Small intestine (tissue), 7 donors: ENCODE data around the gene PSMC3IP. TPM values are rescaled to one million over a fixed set of nuclear protein-coding genes. Genes with fewer than 3 reads are reported as not detected.

Experiments
- DNase-seq, 2 donors: peaks; one replicate each; pipeline versions ENCODE4 v3.0.0 to v3.0.0-alpha.2; 2013
- FAIRE-seq: peaks from 2 replicates; lab custom pipeline; 2012; peaks lifted over from hg19 to GRCh38; lab: Jason Lieb, UNC
- H3K27ac ChIP-seq, 3 donors: one replicate each; pipeline ENCODE4 v1.5.1; 2013; ENCODE audit warnings: low read length in 2 of 3, mild to moderate bottlenecking in 2 of 3, control low read depth in 1 of 3, inconsistent platforms in 1 of 3, low read depth in 1 of 3, moderate library complexity in 1 of 3
- H3K27me3 ChIP-seq, 3 donors: one replicate each; pipeline ENCODE4 v1.6.1; 2013; ENCODE audit warnings: low read length in 3 of 3, inconsistent platforms in 1 of 3; ENCODE audit not compliant: control insufficient read depth in 3 of 3, insufficient read depth in 3 of 3
- H3K36me3 ChIP-seq, 3 donors: one replicate each; pipeline ENCODE4 v1.6.1; 2013; ENCODE audit warnings: low read length in 3 of 3, inconsistent platforms in 1 of 3, low read depth in 1 of 3, mild to moderate bottlenecking in 1 of 3, moderate library complexity in 1 of 3; ENCODE audit not compliant: control insufficient read depth in 3 of 3, insufficient read depth in 2 of 3
- H3K4me1 ChIP-seq, 3 donors: one replicate each; pipeline ENCODE4 v1.6.1; 2013; ENCODE audit warnings: low read length in 2 of 3, inconsistent platforms in 1 of 3, low read depth in 1 of 3, mild to moderate bottlenecking in 1 of 3, moderate library complexity in 1 of 3; ENCODE audit not compliant: control insufficient read depth in 3 of 3, insufficient read depth in 2 of 3
- H3K4me3 ChIP-seq, 3 donors: one replicate each; pipeline ENCODE4 v1.5.1; 2013; ENCODE audit warnings: low read length in 3 of 3, control low read depth in 1 of 3, inconsistent platforms in 1 of 3, low read depth in 1 of 3, mild to moderate bottlenecking in 1 of 3, moderate library complexity in 1 of 3
- H3K9me3 ChIP-seq, 2 donors: one replicate each; pipeline ENCODE4 v1.6.1; 2013; ENCODE audit warnings: low read depth in 1 of 2, low read length in 1 of 2; ENCODE audit not compliant: control insufficient read depth in 2 of 2, insufficient read depth in 1 of 2
- WGBS, 3 donors: extraction: QIAGEN DNeasy Blood & Tissue Kit; methylation state at CpG; one replicate each; pipeline ENCODE4 v1.1.7; 2013; 5-methylcytosine and 5-hydroxymethylcytosine counted together
- polyA plus RNA-seq, 4 donors: library from polyadenylated mRNA; stranded (reverse) in 3 of 4; unstranded in 1 of 4; fragments of 200-250 nt in 3 of 4; fragments of 120-200 nt in 1 of 4; gene quantifications; one replicate each; pipeline versions ENCODE4 v1.2.1 to v1.2.3, GENCODE V29; 2013
- donor health status: healthy with polysubstance abuse.
- donor health status: control.
- donor health status: control.
- donor health status: Bipolar disorder and iron deficiency.
- donor health status: healthy.

Gene PSMC3IP
- polyA plus RNA-seq, 4 donors, result 0.89 to 5.7 (median 3.5) TPM

DNA sequence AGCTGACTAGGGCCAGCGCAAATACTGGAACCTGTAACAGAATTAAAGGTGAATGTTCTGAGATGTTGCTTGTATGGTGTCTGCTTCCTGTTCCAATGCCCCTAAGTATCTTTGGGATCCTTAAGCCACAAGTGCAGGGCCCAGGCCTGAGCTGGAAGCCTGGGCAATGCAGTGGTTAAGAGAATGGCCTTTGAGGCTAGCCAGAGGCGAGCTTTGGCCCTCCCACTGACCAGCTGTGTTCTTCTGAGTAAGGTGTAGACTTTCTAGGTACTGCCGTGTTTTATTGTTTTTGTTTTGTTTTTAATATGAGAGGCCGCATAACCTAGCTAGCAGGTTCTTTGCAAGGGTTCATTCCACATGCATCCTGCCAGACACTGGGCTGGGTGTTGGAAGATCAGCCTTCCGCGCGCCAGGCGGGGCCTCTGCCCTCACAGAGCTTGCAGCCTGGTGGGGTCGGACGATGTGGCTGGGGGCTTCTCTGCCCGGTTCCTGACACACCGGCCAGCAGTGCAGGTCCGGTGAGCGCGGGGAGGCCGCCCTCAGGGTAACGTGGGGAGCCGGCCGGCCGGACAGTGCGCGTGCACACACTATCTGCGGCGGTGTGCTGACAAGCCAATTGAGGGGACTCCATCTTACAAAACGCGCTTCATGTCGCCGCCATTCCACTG is 11.2 kb downstream of the PSMC3IP start:
- 33 to 50% (median 34%) methylated on average over 25 to 28 of the region's 28 CpGs for WGBS, 3 donors
- Histone ChIP-seq H3K27ac (peak overlapping the region; percentile 71 to 97 (median 78)), H3K9me3 (no peaks in the 10 kb centered on the region), H3K4me1 (peaks cover 8 to 53% (median 10%) of the 10 kb centered on the region in 3 donors), H3K27me3 (no peaks in the 10 kb centered on the region), H3K4me3 (peak overlapping the region in 2 of 3 donors; percentile 88 to 89), H3K36me3 (peaks cover 14 to 75% (median 16%) of the 10 kb centered on the region in 3 donors)
- FAIRE-seq (no peak), DNase-seq (no peak)

DNA sequence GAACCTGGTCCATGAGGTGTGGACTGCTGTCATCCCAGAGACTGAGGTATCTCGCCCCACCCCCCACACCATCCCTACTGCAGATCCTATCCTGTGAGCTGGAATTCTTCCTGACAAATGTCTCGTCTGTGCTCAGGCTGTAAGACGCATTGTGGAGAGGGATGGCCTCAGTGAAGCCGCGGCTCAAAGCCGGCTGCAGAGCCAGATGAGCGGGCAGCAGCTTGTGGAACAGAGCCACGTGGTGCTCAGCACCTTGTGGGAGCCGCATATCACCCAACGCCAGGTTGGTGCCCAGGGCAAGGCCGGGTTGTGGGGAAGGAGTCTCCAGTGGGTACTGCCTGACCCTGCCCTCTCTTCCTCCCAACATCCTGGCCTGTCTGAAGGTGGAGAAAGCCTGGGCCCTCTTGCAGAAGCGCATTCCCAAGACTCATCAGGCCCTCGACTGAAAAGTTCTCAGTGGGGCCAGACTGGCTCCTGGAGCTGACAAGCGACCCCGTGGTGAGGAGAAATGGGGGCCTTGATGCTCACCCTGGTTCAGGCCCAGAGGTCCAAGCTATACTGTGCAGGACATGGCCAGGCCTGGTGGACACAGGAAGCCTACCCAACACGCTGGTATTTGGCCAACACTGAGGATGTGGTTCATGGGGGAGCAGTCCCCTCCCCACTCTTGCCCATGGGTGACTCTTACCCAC is 11.9 kb downstream of the PSMC3IP start:
- DNase-seq (no peak), FAIRE-seq (no peak)
- no peaks in the 10 kb centered on the region for H3K27me3 ChIP-seq
- H3K4me3 ChIP-seq, result no peak overlapping the region
- peak overlapping the region; percentile 71 to 97 (median 78) for H3K27ac ChIP-seq
- peaks cover 14 to 68% (median 14%) of the 10 kb centered on the region in 3 donors for H3K36me3 ChIP-seq
- WGBS, 3 donors, result 89 to 94% (median 92%) methylated on average over 16 of the region's 16 CpGs
- peaks cover 8 to 53% (median 10%) of the 10 kb centered on the region in 3 donors for H3K4me1 ChIP-seq
- H3K9me3 ChIP-seq, result no peaks in the 10 kb centered on the region

DNA sequence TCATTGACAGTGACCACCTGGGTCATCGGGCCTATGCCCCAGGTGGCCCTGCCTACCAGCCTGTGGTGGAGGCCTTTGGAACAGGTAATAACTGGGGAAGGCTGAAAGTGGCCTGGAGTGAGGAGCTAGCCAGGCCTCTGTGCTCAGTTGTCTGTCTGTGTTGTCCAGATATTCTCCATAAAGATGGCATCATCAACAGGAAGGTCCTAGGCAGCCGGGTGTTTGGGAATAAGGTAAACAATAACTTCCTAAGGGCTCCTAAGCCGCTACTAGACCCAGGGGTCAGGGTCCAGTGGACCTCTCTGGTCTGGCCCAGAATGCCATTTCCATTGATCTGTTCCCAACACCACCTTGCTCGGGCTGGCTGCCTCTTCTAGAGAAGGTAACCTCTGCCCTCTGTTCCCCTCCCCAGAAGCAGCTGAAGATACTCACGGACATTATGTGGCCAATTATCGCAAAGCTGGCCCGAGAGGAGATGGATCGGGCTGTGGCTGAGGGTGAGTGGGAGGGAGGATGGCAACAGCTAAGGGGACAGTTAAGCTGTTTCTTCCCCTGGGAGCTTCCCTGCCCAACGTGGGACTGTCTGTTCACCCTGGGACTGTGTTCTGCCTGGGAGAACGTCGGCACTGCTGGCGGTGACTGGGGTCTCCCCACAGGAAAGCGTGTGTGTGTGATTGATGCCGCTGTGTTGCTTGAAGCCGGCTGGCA is 12.6 kb downstream of the PSMC3IP start:
- H3K27ac ChIP-seq, result no peak overlapping the region
- no peaks in the 10 kb centered on the region for H3K27me3 ChIP-seq
- no peak overlapping the region for H3K4me3 ChIP-seq
- no peak for DNase-seq
- H3K36me3 ChIP-seq, result peaks cover 10 to 61% (median 10%) of the 10 kb centered on the region in 3 donors
- H3K9me3 ChIP-seq, result no peaks in the 10 kb centered on the region
- 87 to 89% (median 88%) methylated on average over 15 of the region's 15 CpGs for WGBS, 3 donors
- no peak for FAIRE-seq
- peaks cover 8 to 53% (median 10%) of the 10 kb centered on the region in 3 donors for H3K4me1 ChIP-seq

DNA sequence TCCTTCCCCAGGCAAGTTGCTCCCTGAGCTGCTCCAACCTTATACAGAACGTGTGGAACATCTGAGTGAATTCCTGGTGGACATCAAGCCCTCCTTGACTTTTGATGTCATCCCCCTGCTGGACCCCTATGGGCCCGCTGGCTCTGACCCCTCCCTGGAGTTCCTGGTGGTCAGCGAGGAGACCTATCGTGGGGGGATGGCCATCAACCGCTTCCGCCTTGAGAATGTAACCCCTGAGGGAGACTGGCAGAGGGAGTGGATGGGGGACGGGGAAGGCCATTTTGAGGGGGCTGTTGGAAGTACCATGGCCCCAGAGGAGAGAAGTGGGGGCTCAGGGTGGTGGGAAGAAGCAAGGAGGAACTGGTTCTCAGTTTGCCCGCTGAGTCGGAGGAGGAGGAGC is 13.6 kb downstream of the PSMC3IP start:
- WGBS, 3 donors, result 82 to 89% (median 84%) methylated on average over 7 to 9 of the region's 9 CpGs
- no peaks in the 10 kb centered on the region for H3K27me3 ChIP-seq
- FAIRE-seq, result no peak
- DNase-seq, result no peak
- no peaks in the 10 kb centered on the region for H3K9me3 ChIP-seq
- peaks cover 4 to 51% (median 5%) of the 10 kb centered on the region in 3 donors for H3K36me3 ChIP-seq
- H3K27ac ChIP-seq, result peak overlapping the region in 2 of 3 donors; percentile 1 to 90
- peaks cover 8 to 43% (median 10%) of the 10 kb centered on the region in 3 donors for H3K4me1 ChIP-seq
- peak overlapping the region in 1 of 3 donors; percentile 70 for H3K4me3 ChIP-seq

DNA sequence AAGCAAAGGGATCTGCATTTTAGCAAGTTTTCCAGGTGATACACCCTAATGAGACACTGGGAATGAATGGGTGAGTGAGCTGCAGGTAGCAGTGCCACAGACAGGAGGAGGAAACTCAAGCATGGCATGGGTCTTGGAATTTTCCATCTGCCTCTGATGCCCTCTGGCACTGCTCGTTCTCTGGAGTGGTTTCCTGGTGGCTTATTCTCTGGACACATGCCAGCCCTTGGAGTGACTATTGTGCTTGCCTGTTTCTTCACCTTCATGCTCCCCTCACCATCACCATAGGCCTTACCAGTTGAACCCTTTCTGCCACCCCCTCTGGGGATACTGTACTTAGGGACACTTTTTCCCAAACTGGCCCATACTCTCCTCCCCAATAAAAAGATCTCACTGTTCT is 14.0 kb downstream of the PSMC3IP start:
- Histone ChIP-seq H3K27ac (peak overlapping the region in 1 of 3 donors; percentile 90), H3K36me3 (peaks cover 4 to 47% (median 5%) of the 10 kb centered on the region in 3 donors), H3K27me3 (no peaks in the 10 kb centered on the region), H3K9me3 (no peaks in the 10 kb centered on the region), H3K4me1 (peaks cover 8 to 39% (median 10%) of the 10 kb centered on the region in 3 donors), H3K4me3 (peak overlapping the region in 2 of 3 donors; percentile 70 to 97)
- WGBS, 3 donors, result 0 to 31% (median 22%) methylated on average over 1 of the region's 1 CpG
- FAIRE-seq, result no peak
- peak in 1 of 2 donors; percentile 79 for DNase-seq

DNA sequence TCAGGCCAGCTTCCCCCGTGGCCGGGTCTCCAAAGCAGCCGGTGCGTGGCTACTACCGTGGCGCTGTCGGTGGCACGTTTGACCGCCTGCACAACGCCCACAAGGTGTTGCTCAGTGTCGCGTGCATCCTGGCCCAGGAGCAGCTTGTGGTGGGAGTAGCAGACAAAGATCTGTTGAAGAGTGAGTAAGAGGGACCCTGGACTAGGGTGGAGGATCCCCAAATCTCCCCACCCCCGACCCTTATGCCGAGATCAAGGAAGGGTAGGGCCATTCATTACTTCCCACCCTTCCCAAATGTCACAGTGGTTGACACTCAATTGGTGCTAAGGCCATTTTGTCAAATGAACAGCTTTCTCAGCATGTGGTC is 14.4 kb downstream of the PSMC3IP start:
- FAIRE-seq (no peak), DNase-seq (no peak)
- Histone ChIP-seq H3K4me3 (peak overlapping the region; percentile 70 to 97 (median 78)), H3K27me3 (no peaks in the 10 kb centered on the region), H3K4me1 (peaks cover 8 to 34% (median 10%) of the 10 kb centered on the region in 3 donors), H3K36me3 (peaks cover 2 to 43% (median 5%) of the 10 kb centered on the region in 3 donors), H3K9me3 (no peaks in the 10 kb centered on the region), H3K27ac (peak overlapping the region; percentile 61 to 93 (median 90))
- WGBS, 3 donors, result 27 to 65% (median 37%) methylated on average over 14 of the region's 14 CpGs

DNA sequence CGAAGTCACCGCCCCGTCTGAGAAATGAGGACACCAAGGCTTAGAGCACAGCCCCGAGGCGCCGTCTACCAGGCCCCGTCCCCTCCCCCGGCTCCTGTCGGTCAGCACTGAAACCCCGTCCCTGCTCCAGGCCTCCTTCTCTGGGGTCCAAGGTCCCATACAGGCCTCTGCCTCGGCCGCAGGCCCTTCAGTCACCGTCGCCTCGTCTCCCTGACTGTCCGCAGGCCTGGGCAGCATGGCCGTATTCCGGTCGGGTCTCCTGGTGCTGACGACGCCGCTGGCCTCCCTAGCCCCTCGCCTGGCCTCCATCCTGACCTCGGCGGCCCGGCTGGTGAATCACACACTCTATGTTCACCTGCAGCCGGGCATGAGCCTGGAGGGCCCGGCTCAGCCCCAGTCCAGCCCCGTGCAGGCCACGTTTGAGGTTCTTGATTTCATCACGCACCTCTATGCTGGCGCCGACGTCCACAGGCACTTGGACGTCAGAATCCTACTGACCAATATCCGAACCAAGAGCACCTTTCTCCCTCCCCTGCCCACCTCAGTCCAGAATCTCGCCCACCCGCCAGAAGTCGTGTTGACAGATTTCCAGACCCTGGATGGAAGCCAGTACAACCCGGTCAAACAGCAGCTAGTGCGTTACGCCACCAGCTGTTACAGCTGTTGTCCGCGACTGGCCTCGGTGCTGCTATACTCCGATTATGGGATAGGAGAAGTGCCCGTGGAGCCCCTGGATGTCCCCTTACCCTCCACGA is 15.0 kb downstream of the PSMC3IP start:
- Histone ChIP-seq H3K9me3 (no peaks in the 10 kb centered on the region), H3K27ac (peak overlapping the region; percentile 61 to 93 (median 90)), H3K4me3 (peak overlapping the region; percentile 70 to 97 (median 78)), H3K36me3 (peaks cover 2 to 41% (median 5%) of the 10 kb centered on the region in 3 donors), H3K27me3 (no peaks in the 10 kb centered on the region), H3K4me1 (peaks cover 8 to 32% (median 10%) of the 10 kb centered on the region in 3 donors)
- FAIRE-seq, result no peak
- 3 to 8% (median 6%) methylated on average over 46 to 48 of the region's 48 CpGs for WGBS, 3 donors
- peak in 1 of 2 donors; percentile 68 for DNase-seq
